Measurements from ENCODE around the gene COPG1.

The COPG1 gene

DNA sequence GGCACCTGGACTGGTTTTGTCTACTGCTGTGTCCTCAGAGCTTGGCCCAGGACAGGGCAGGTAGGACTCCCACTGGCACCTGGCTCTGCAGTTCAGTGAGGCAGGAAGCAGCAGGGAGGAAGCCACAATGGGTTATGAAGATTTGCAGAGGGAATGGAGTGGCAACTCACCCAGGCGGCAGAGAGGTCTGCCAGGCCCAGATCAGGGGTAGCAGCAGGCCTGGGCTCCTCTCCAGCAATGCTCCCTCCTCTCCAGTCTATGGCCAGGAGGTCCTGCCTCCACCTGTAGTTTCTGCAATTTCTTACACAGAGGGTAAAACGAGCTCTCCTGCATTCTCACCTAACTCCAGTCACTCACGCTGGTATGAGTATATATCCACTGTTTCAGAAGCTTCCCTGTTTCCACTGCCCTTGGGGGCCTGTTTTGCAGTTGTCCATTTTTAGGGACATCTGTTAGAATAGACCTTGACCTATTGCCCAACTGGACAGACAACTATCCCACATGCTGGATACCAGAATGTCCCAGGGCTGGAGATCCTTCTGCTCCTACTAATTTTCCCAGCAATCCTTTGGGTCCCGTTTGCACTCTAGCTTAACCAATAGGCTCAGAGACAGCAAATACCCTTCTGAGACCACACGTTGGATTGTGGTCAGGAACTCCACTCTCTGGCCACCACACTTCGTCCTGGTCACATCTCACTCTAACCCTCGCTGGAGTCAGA, 64.4 kb downstream of the COPG1 start:
- TF ChIP-seq ZBTB7A (IDR thresholded peaks at IDR 0.05; ENCODE audit: low read depth) (no peak), CEBPB (IDR thresholded peaks at IDR 0.05) (no peak), TCF12 (IDR thresholded peaks at IDR 0.05; ENCODE audit: low read depth) (no peak), EP300 (IDR thresholded peaks at IDR 0.05; ENCODE audit: borderline replicate concordance) (no peak), FOXM1 (IDR thresholded peaks at IDR 0.05; ENCODE audit: borderline replicate concordance, low read depth) (no peak), TAF1 (IDR thresholded peaks at IDR 0.05; ENCODE audit: low read depth) (no peak), CREB1 (IDR thresholded peaks at IDR 0.05; ENCODE audit: low read depth) (no peak), TEAD4 (IDR thresholded peaks at IDR 0.05) (no peak), YY1 (IDR thresholded peaks at IDR 0.05; ENCODE audit: low read depth) (no peak), RAD21 (IDR thresholded peaks at IDR 0.05; ENCODE audit: low read depth) (no peak)
- TF ChIP-seq, protein P1, sequence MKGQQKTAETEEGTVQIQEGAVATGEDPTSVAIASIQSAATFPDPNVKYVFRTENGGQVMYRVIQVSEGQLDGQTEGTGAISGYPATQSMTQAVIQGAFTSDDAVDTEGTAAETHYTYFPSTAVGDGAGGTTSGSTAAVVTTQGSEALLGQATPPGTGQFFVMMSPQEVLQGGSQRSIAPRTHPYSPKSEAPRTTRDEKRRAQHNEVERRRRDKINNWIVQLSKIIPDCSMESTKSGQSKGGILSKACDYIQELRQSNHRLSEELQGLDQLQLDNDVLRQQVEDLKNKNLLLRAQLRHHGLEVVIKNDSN (IDR thresholded peaks at IDR 0.05), result no peak
- TF ChIP-seq, protein P2, sequence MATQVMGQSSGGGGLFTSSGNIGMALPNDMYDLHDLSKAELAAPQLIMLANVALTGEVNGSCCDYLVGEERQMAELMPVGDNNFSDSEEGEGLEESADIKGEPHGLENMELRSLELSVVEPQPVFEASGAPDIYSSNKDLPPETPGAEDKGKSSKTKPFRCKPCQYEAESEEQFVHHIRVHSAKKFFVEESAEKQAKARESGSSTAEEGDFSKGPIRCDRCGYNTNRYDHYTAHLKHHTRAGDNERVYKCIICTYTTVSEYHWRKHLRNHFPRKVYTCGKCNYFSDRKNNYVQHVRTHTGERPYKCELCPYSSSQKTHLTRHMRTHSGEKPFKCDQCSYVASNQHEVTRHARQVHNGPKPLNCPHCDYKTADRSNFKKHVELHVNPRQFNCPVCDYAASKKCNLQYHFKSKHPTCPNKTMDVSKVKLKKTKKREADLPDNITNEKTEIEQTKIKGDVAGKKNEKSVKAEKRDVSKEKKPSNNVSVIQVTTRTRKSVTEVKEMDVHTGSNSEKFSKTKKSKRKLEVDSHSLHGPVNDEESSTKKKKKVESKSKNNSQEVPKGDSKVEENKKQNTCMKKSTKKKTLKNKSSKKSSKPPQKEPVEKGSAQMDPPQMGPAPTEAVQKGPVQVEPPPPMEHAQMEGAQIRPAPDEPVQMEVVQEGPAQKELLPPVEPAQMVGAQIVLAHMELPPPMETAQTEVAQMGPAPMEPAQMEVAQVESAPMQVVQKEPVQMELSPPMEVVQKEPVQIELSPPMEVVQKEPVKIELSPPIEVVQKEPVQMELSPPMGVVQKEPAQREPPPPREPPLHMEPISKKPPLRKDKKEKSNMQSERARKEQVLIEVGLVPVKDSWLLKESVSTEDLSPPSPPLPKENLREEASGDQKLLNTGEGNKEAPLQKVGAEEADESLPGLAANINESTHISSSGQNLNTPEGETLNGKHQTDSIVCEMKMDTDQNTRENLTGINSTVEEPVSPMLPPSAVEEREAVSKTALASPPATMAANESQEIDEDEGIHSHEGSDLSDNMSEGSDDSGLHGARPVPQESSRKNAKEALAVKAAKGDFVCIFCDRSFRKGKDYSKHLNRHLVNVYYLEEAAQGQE (IDR thresholded peaks at IDR 0.05; ENCODE audit: low read depth), result no peak

DNA sequence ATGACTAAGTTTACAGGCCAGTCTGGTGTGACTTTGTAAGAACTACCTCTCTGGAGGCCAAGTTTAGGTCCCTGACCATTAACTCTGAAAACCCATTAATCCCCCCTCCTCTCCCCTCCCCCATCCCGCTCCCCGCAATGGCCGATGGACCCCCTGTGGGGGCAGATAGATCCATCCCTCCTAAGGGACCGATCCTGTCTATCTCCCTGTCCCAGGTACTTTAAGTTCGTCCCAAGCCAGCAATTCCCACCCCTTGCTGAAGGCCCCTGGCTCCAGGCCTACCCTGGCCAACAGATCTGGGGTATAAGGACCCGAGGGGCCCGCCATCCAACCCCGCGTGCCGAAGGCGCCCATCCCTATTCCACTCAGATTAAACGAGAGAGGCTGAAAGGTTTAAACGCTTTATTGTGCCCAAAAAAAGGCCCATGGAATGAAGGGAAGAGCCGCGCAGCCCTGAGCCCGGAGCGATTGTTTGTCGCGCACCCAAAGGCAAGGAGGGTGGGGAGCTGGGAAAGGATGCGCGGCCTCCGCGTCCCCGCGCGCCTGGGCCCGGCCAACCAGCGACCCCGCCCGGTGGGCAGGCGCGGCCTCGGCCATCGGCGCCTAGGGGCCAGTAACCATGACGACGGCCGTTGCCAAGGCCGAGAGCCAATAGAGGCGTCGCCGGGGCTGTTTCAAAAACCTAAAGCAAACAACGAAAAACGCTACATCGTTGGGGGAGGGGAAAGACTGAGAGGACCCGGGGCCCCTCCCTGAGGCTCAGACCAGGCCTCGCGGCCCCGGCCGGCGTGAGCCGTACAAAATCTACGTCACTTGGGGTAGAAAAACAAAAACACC, 65.2 kb downstream of the COPG1 start:
- TF ChIP-seq NFIC (IDR thresholded peaks at IDR 0.05), result no peak
- TF ChIP-seq EP300 (IDR thresholded peaks at IDR 0.05; ENCODE audit: borderline replicate concordance), result no peak
- TF ChIP-seq TCF12 (IDR thresholded peaks at IDR 0.05; ENCODE audit: low read depth), result no peak
- no peak for TF ChIP-seq TEAD4 (IDR thresholded peaks at IDR 0.05)
- TF ChIP-seq, protein P1 (IDR thresholded peaks at IDR 0.05), result no peak
- no peak for TF ChIP-seq RAD21 (IDR thresholded peaks at IDR 0.05; ENCODE audit: low read depth)
- TF ChIP-seq CEBPB (IDR thresholded peaks at IDR 0.05), result no peak
- TF ChIP-seq, protein P3, sequence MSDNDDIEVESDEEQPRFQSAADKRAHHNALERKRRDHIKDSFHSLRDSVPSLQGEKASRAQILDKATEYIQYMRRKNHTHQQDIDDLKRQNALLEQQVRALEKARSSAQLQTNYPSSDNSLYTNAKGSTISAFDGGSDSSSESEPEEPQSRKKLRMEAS (IDR thresholded peaks at IDR 0.05), result no peak
- TF ChIP-seq, protein P2 (IDR thresholded peaks at IDR 0.05; ENCODE audit: low read depth), result no peak
- no peak for TF ChIP-seq CREB1 (IDR thresholded peaks at IDR 0.05; ENCODE audit: low read depth)
- no peak for TF ChIP-seq YY1 (IDR thresholded peaks at IDR 0.05; ENCODE audit: low read depth)
- no peak for TF ChIP-seq TAF1 (IDR thresholded peaks at IDR 0.05; ENCODE audit: low read depth)
- TF ChIP-seq FOXM1 (IDR thresholded peaks at IDR 0.05; ENCODE audit: borderline replicate concordance, low read depth), result no peak

DNA sequence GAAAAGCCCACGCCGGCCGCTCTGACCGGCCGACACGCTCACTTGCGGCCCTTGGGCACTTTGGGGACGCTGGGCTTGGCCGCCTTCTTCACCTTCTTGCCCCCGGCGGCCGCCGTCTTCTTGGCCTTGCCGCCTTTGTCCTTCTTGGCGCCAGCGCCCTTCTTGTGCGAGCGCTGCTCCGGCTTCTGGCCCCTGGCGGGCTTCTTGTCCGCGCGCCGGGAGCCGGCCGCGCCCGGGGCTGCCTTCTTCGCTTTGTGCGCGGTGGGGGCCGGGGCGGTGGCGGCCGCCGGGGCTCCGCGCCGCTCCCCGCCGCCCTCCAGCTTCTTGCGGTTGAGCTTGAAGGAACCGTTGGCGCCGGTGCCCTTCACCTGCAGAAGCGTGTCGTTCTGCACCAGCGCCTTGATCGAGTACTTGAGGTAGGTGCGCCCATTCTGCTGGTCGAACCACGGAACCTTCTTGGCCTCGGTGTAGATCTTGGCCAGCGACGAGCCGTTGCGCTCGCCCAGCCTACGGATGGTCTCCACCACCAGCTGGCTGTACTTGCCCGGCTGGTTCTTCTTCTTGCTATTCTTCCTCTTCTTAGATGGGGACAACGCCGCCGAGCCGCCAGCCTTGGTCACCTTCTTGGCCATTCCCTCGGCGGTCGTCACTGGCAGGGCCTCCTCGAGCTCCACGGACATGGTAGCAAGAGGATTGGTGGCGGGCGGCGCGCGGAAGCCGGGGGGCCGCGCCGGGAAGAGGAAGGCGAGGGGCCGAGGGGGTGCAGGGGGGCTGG, 66.0 kb downstream of the COPG1 start:
- no peak for TF ChIP-seq TEAD4 (IDR thresholded peaks at IDR 0.05)
- no peak for TF ChIP-seq RAD21 (IDR thresholded peaks at IDR 0.05; ENCODE audit: low read depth)
- TF ChIP-seq ZBTB7A (IDR thresholded peaks at IDR 0.05; ENCODE audit: low read depth), result peak; percentile 11; the same call in 1 of the 2 replicates
- no peak for TF ChIP-seq FOXM1 (IDR thresholded peaks at IDR 0.05; ENCODE audit: borderline replicate concordance, low read depth)
- TF ChIP-seq, protein P1 (IDR thresholded peaks at IDR 0.05), result no peak
- TF ChIP-seq NFIC (IDR thresholded peaks at IDR 0.05), result no peak
- no peak for TF ChIP-seq CREB1 (IDR thresholded peaks at IDR 0.05; ENCODE audit: low read depth)
- TF ChIP-seq EGR1 (IDR thresholded peaks at IDR 0.05), result no peak
- TF ChIP-seq, protein P2 (IDR thresholded peaks at IDR 0.05; ENCODE audit: low read depth), result no peak
- no peak for TF ChIP-seq CEBPB (IDR thresholded peaks at IDR 0.05)
- TF ChIP-seq, protein P3 (IDR thresholded peaks at IDR 0.05), result peak; percentile 45; the same call in 1 of the 2 replicates
- no peak for TF ChIP-seq TCF12 (IDR thresholded peaks at IDR 0.05; ENCODE audit: low read depth)
- TF ChIP-seq TAF1 (IDR thresholded peaks at IDR 0.05; ENCODE audit: low read depth), result no peak
- TF ChIP-seq YY1 (IDR thresholded peaks at IDR 0.05; ENCODE audit: low read depth), result no peak
- TF ChIP-seq EP300 (IDR thresholded peaks at IDR 0.05; ENCODE audit: borderline replicate concordance), result peak; percentile 15; the same call in 1 of the 2 replicates
